Measurements from ENCODE around the gene HOXB4.

The HOXB4 gene

GRCh38 chr17:48558057-48558830 lies 19.9 kb downstream of the HOXB4 start:
- Histone ChIP-seq H3K9ac (ENCODE audit: low read depth in 1 of 2, low read length in 2 of 2) (peak overlapping the region in 1 of 2 donors; percentile 17), H3K27me3 (ENCODE audit: control insufficient read depth in 1 of 2, insufficient read depth in 2 of 2, low read length in 2 of 2) (peaks cover 57 to 69% of the 10 kb centered on the region in 2 donors), H3K9me3 (ENCODE audit: control insufficient read depth in 1 of 2, low read length in 2 of 2) (no peaks in the 10 kb centered on the region), H3K4me3 (ENCODE audit: low read depth in 1 of 2, low read length in 2 of 2) (no peak overlapping the region), H3K36me3 (ENCODE audit: control insufficient read depth in 1 of 2, insufficient read depth in 2 of 2, low read length in 2 of 2) (no peaks in the 10 kb centered on the region), H3K4me1 (ENCODE audit: control insufficient read depth in 1 of 2, insufficient read depth in 2 of 2, low read length in 2 of 2) (peaks cover 12 to 30% of the 10 kb centered on the region in 2 donors), H3K27ac (ENCODE audit: low read depth, low read length) (peak overlapping the region; percentile 43)

- H3K4me3 ChIP-seq (ENCODE audit: low read depth in 1 of 2, low read length in 2 of 2), result no peak overlapping the region
- H3K27ac ChIP-seq (ENCODE audit: low read depth, low read length), result peak overlapping the region; percentile 11
- peaks cover 12 to 17% of the 10 kb centered on the region in 2 donors for H3K4me1 ChIP-seq (ENCODE audit: control insufficient read depth in 1 of 2, insufficient read depth in 2 of 2, low read length in 2 of 2)
- H3K36me3 ChIP-seq (ENCODE audit: control insufficient read depth in 1 of 2, insufficient read depth in 2 of 2, low read length in 2 of 2), result no peaks in the 10 kb centered on the region
- H3K9ac ChIP-seq (ENCODE audit: low read depth in 1 of 2, low read length in 2 of 2), result no peak overlapping the region
- H3K9me3 ChIP-seq (ENCODE audit: control insufficient read depth in 1 of 2, low read length in 2 of 2), result no peaks in the 10 kb centered on the region
- H3K27me3 ChIP-seq (ENCODE audit: control insufficient read depth in 1 of 2, insufficient read depth in 2 of 2, low read length in 2 of 2), result peaks cover 52 to 62% of the 10 kb centered on the region in 2 donors
Observed at GRCh38 chr17:48556576-48557401, 21.4 kb downstream of the HOXB4 start.

- Histone ChIP-seq H3K27ac (ENCODE audit: low read depth, low read length) (no peak overlapping the region), H3K27me3 (ENCODE audit: control insufficient read depth in 1 of 2, insufficient read depth in 2 of 2, low read length in 2 of 2) (peaks cover 52 to 60% of the 10 kb centered on the region in 2 donors), H3K36me3 (ENCODE audit: control insufficient read depth in 1 of 2, insufficient read depth in 2 of 2, low read length in 2 of 2) (no peaks in the 10 kb centered on the region), H3K4me1 (ENCODE audit: control insufficient read depth in 1 of 2, insufficient read depth in 2 of 2, low read length in 2 of 2) (peaks cover 12 to 17% of the 10 kb centered on the region in 2 donors), H3K4me3 (ENCODE audit: low read depth in 1 of 2, low read length in 2 of 2) (no peak overlapping the region), H3K9ac (ENCODE audit: low read depth in 1 of 2, low read length in 2 of 2) (no peak overlapping the region), H3K9me3 (ENCODE audit: control insufficient read depth in 1 of 2, low read length in 2 of 2) (no peaks in the 10 kb centered on the region)
Observed at GRCh38 chr17:48556229-48556575, 21.9 kb downstream of the HOXB4 start.

- Histone ChIP-seq H3K9ac (ENCODE audit: low read depth in 1 of 2, low read length in 2 of 2) (no peak overlapping the region), H3K4me3 (ENCODE audit: low read depth in 1 of 2, low read length in 2 of 2) (peak overlapping the region in 1 of 2 donors; percentile 36), H3K9me3 (ENCODE audit: control insufficient read depth in 1 of 2, low read length in 2 of 2) (no peaks in the 10 kb centered on the region), H3K27ac (ENCODE audit: low read depth, low read length) (peak overlapping the region; percentile 33), H3K36me3 (ENCODE audit: control insufficient read depth in 1 of 2, insufficient read depth in 2 of 2, low read length in 2 of 2) (no peaks in the 10 kb centered on the region), H3K27me3 (ENCODE audit: control insufficient read depth in 1 of 2, insufficient read depth in 2 of 2, low read length in 2 of 2) (peaks cover 49 to 60% of the 10 kb centered on the region in 2 donors), H3K4me1 (ENCODE audit: control insufficient read depth in 1 of 2, insufficient read depth in 2 of 2, low read length in 2 of 2) (peaks cover 12 to 17% of the 10 kb centered on the region in 2 donors)
Observed at GRCh38 chr17:48555258-48556228, 22.6 kb downstream of the HOXB4 start.

- Histone ChIP-seq H3K9me3 (ENCODE audit: control insufficient read depth in 1 of 2, low read length in 2 of 2) (no peaks in the 10 kb centered on the region), H3K36me3 (ENCODE audit: control insufficient read depth in 1 of 2, insufficient read depth in 2 of 2, low read length in 2 of 2) (no peaks in the 10 kb centered on the region)
Observed at GRCh38 chr17:48554412-48555257, 23.5 kb downstream of the HOXB4 start.

GRCh38 chr17:48553826-48554225 lies 24.3 kb downstream of the HOXB4 start:
- H3K9me3 ChIP-seq (ENCODE audit: control insufficient read depth in 1 of 2, low read length in 2 of 2), result no peaks in the 10 kb centered on the region
- peaks cover 8 to 12% of the 10 kb centered on the region in 2 donors for H3K4me1 ChIP-seq (ENCODE audit: control insufficient read depth in 1 of 2, insufficient read depth in 2 of 2, low read length in 2 of 2)
- H3K27me3 ChIP-seq (ENCODE audit: control insufficient read depth in 1 of 2, insufficient read depth in 2 of 2, low read length in 2 of 2), result peaks cover 37 to 63% of the 10 kb centered on the region in 2 donors
- no peak overlapping the region for H3K4me3 ChIP-seq (ENCODE audit: low read depth in 1 of 2, low read length in 2 of 2)
- H3K36me3 ChIP-seq (ENCODE audit: control insufficient read depth in 1 of 2, insufficient read depth in 2 of 2, low read length in 2 of 2), result no peaks in the 10 kb centered on the region
- H3K27ac ChIP-seq (ENCODE audit: low read depth, low read length), result no peak overlapping the region
- no peak overlapping the region for H3K9ac ChIP-seq (ENCODE audit: low read depth in 1 of 2, low read length in 2 of 2)

More at GRCh38 chr17:48554412-48555257, 23.5 kb downstream of the HOXB4 start:
- Histone ChIP-seq H3K27me3 (ENCODE audit: control insufficient read depth in 1 of 2, insufficient read depth in 2 of 2, low read length in 2 of 2) (peaks cover 44 to 65% of the 10 kb centered on the region in 2 donors), H3K27ac (ENCODE audit: low read depth, low read length) (peak overlapping the region; percentile 36), H3K9ac (ENCODE audit: low read depth in 1 of 2, low read length in 2 of 2) (no peak overlapping the region), H3K4me1 (ENCODE audit: control insufficient read depth in 1 of 2, insufficient read depth in 2 of 2, low read length in 2 of 2) (peaks cover 12% of the 10 kb centered on the region in 2 donors), H3K4me3 (ENCODE audit: low read depth in 1 of 2, low read length in 2 of 2) (no peak overlapping the region)

GRCh38 chr17:48553190-48553547 lies 25.0 kb downstream of the HOXB4 start:
- Histone ChIP-seq H3K9me3 (ENCODE audit: control insufficient read depth in 1 of 2, low read length in 2 of 2) (no peaks in the 10 kb centered on the region), H3K4me3 (ENCODE audit: low read depth in 1 of 2, low read length in 2 of 2) (peak overlapping the region in 1 of 2 donors; percentile 43), H3K27ac (ENCODE audit: low read depth, low read length) (peak overlapping the region; percentile 50), H3K27me3 (ENCODE audit: control insufficient read depth in 1 of 2, insufficient read depth in 2 of 2, low read length in 2 of 2) (peaks cover 35 to 63% of the 10 kb centered on the region in 2 donors), H3K36me3 (ENCODE audit: control insufficient read depth in 1 of 2, insufficient read depth in 2 of 2, low read length in 2 of 2) (no peaks in the 10 kb centered on the region), H3K4me1 (ENCODE audit: control insufficient read depth in 1 of 2, insufficient read depth in 2 of 2, low read length in 2 of 2) (peaks cover 8 to 12% of the 10 kb centered on the region in 2 donors), H3K9ac (ENCODE audit: low read depth in 1 of 2, low read length in 2 of 2) (no peak overlapping the region)

- Histone ChIP-seq H3K9me3 (ENCODE audit: control insufficient read depth in 1 of 2, low read length in 2 of 2) (no peaks in the 10 kb centered on the region), H3K9ac (ENCODE audit: low read depth in 1 of 2, low read length in 2 of 2) (no peak overlapping the region), H3K36me3 (ENCODE audit: control insufficient read depth in 1 of 2, insufficient read depth in 2 of 2, low read length in 2 of 2) (no peaks in the 10 kb centered on the region), H3K4me3 (ENCODE audit: low read depth in 1 of 2, low read length in 2 of 2) (peak overlapping the region in 1 of 2 donors; percentile 43), H3K4me1 (ENCODE audit: control insufficient read depth in 1 of 2, insufficient read depth in 2 of 2, low read length in 2 of 2) (peaks cover 12 to 13% of the 10 kb centered on the region in 2 donors), H3K27ac (ENCODE audit: low read depth, low read length) (peak overlapping the region; percentile 55), H3K27me3 (ENCODE audit: control insufficient read depth in 1 of 2, insufficient read depth in 2 of 2, low read length in 2 of 2) (peaks cover 37 to 63% of the 10 kb centered on the region in 2 donors)
Observed at GRCh38 chr17:48552466-48553189, 25.5 kb downstream of the HOXB4 start.

All from duodenal mucosa (tissue), 2 donors.